HCT116 (cell line): Measurements from ENCODE around the gene ADARB1. TPM values are rescaled to one million over a fixed set of nuclear protein-coding genes. Genes with fewer than 3 reads are reported as not detected.

ENCODE experiments used
- ATAC-seq: fragments of 200-7000 bp; cut with Tn5 transposase; 2 replicates; pipeline ENCODE4 v1.9.1; 2020; ENCODE audit warnings: mild to moderate bottlenecking, moderate library complexity
- BruUV-seq: library from RNA; stranded (reverse); fragments of 400-500 nt; replicated peaks from 2 replicates; lab custom pipeline; 2021; lab: Mats Ljungman, UMichigan
- CTCF ChIA-PET: fragments of 300-600 bp; sonication (Branson Sonifier 250); formaldehyde crosslinking; loops from one replicate; lab custom pipeline; 2021; ENCODE audit warnings: antibody characterized with exemption; lab: Charles Lee
- POLR2A ChIA-PET: fragments of 300-600, 350-600 bp; sonication (Branson Sonifier 250); formaldehyde crosslinking; loops from one replicate; lab custom pipeline; 2021; ENCODE audit warnings: antibody characterized with exemption; lab: Charles Lee
- RAD21 ChIA-PET, 2 experiments: fragments of 300-600 bp; sonication (Branson Sonifier 250); formaldehyde crosslinking; loops; one replicate each; lab custom pipeline; 2023; ENCODE audit warnings: low total read pairs in 2 of 2; ENCODE audit not compliant: uncharacterized antibody in 2 of 2, unreplicated experiment in 2 of 2, low non-redundant PET in 1 of 2; lab: Charles Lee
- DNase-seq: peaks from one replicate; pipeline ENCODE4 v3.0.0-alpha.2; 2010; ENCODE audit warnings: low read depth, low spot score
- H2AFZ ChIP-seq: fragments of 200-600 bp; shearing (Covaris generic), sonication (generic); 2 replicates; pipeline ENCODE4 v1.6.1; 2017; ENCODE audit warnings: low read depth, mixed run types, mixed read lengths, antibody characterized with exemption, low read length; ENCODE audit not compliant: poor library complexity, severe bottlenecking
- H3K27ac ChIP-seq: 2 replicates; pipeline ENCODE4 v1.5.1; 2012; ENCODE audit warnings: low read depth, low read length
- H3K27me3 ChIP-seq: fragments of 200-600 bp; sonication (generic); 2 replicates; pipeline ENCODE4 v1.6.1; 2016; ENCODE audit warnings: mixed run types, low read length, mixed read lengths; ENCODE audit not compliant: insufficient read depth
- H3K36me3 ChIP-seq, 2 experiments: fragments of 200-500 bp in 1 of 2; fragments of 200-600 bp in 1 of 2; sonication (Bioruptor generic) in 1 of 2; sonication (generic) in 1 of 2; 2 replicates each; pipeline versions ENCODE4 v1.5.1 to v1.6.1; 2014 to 2016; ENCODE audit warnings: low read length in 2 of 2, inconsistent platforms in 1 of 2, mixed read lengths in 1 of 2, mixed run types in 1 of 2; ENCODE audit not compliant: insufficient read depth in 2 of 2, control insufficient read depth in 1 of 2
- H3K4me1 ChIP-seq, 2 experiments: fragments of 200-600 bp in 1 of 2; sonication (generic) in 1 of 2; 2 replicates each; pipeline versions ENCODE4 v1.5.1 to v1.6.1; 2012 to 2017; ENCODE audit warnings: low read length in 2 of 2, inconsistent platforms in 1 of 2, mild to moderate bottlenecking in 1 of 2, mixed read lengths in 1 of 2, mixed run types in 1 of 2, moderate library complexity in 1 of 2; ENCODE audit not compliant: insufficient read depth in 2 of 2, control insufficient read depth in 1 of 2
- H3K4me2 ChIP-seq: fragments of 200-600 bp; sonication (generic); 2 replicates; pipeline ENCODE4 v1.6.1; 2017; ENCODE audit warnings: mixed run types, low read length, mixed read lengths
- H3K4me3 ChIP-seq, 2 experiments: fragments of 200-600 bp in 1 of 2; sonication (generic) in 1 of 2; replicated peaks in 1 of 2; 2 replicates each; pipeline ENCODE4 v1.5.1; 2011 to 2016; ENCODE audit warnings: low read length in 2 of 2, control low read depth in 1 of 2, low read depth in 1 of 2, mild to moderate bottlenecking in 1 of 2, mixed read lengths in 1 of 2, mixed run types in 1 of 2
- H3K79me2 ChIP-seq: fragments of 200-600 bp; sonication (generic); 2 replicates; pipeline ENCODE4 v1.6.1; 2017; ENCODE audit warnings: mild to moderate bottlenecking, mixed run types, low read length, moderate library complexity, mixed read lengths; ENCODE audit not compliant: insufficient read depth
- H3K9ac ChIP-seq: fragments of 200-600 bp; sonication (generic); 2 replicates; pipeline ENCODE4 v1.6.1; 2016; ENCODE audit warnings: low read length, mixed read lengths
- H3K9me2 ChIP-seq: fragments of 200-600 bp; sonication (generic), shearing (Covaris generic); 2 replicates; pipeline ENCODE4 v1.6.1; 2017; ENCODE audit warnings: mixed run types, mild to moderate bottlenecking, moderate library complexity; ENCODE audit not compliant: insufficient read depth
- H3K9me3 ChIP-seq, 2 experiments: fragments of 200-500 bp in 1 of 2; fragments of 200-600 bp in 1 of 2; sonication (Bioruptor generic) in 1 of 2; sonication (generic) in 1 of 2; 2 replicates each; pipeline ENCODE4 v1.6.1; 2014 to 2017; ENCODE audit warnings: low read length in 2 of 2, mixed read lengths in 2 of 2, inconsistent platforms in 1 of 2, low read depth in 1 of 2, mild to moderate bottlenecking in 1 of 2, mixed run types in 1 of 2, moderate library complexity in 1 of 2; ENCODE audit not compliant: control insufficient read depth in 1 of 2, insufficient read depth in 1 of 2
- H4K20me1 ChIP-seq: fragments of 200-600 bp; sonication (generic), shearing (Covaris generic); 2 replicates; pipeline ENCODE4 v1.6.1; 2017; ENCODE audit warnings: mixed run types, mild to moderate bottlenecking, moderate library complexity; ENCODE audit not compliant: insufficient read depth
- EGR1 ChIP-seq: IDR thresholded peaks from 2 replicates; pipeline ENCODE4 v1.6.1; 2012; ENCODE audit warnings: low read depth
- ELF1 ChIP-seq: IDR thresholded peaks from 2 replicates; pipeline ENCODE4 v1.6.1; 2012; ENCODE audit warnings: low read depth, borderline replicate concordance
- FOSL1 ChIP-seq: IDR thresholded peaks from 2 replicates; pipeline ENCODE4 v1.6.1; 2012; ENCODE audit warnings: low read depth
- POLR2A ChIP-seq: IDR thresholded peaks from 2 replicates; pipeline ENCODE4 v1.7.0; 2011; ENCODE audit warnings: borderline replicate concordance; ENCODE audit not compliant: insufficient read depth, insufficient read length; ENCODE audit errors: extremely low read depth
- RAD21 ChIP-seq: IDR thresholded peaks from 2 replicates; pipeline ENCODE4 v1.6.1; 2012; ENCODE audit warnings: low read depth, mild to moderate bottlenecking
- SRF ChIP-seq: IDR thresholded peaks from 2 replicates; pipeline ENCODE4 v1.6.1; 2012; ENCODE audit warnings: low read depth
- YY1 ChIP-seq: IDR thresholded peaks from 2 replicates; pipeline ENCODE4 v1.6.1; 2011; ENCODE audit warnings: low read length, low read depth, moderate library complexity, mild to moderate bottlenecking; ENCODE audit not compliant: insufficient replicate concordance; ENCODE audit errors: extremely low read depth
- ZBTB33 ChIP-seq: IDR thresholded peaks from 2 replicates; pipeline ENCODE4 v1.6.1; 2011; ENCODE audit warnings: mild to moderate bottlenecking, low read length, moderate library complexity; ENCODE audit not compliant: insufficient replicate concordance; ENCODE audit errors: extremely low read depth
- ZNF274 ChIP-seq: fragments of 200-500 bp; sonication (Bioruptor generic); IDR thresholded peaks from 2 replicates; pipeline ENCODE4 v1.6.1; 2014; ENCODE audit warnings: mild to moderate bottlenecking, low read depth, low read length, inconsistent platforms
- intact Hi-C: fragments of 100-400 bp; cut with micrococcal nuclease; formaldehyde crosslinking; loops from 2 replicates; pipeline ENCODE4 v1.10.0; 2022
- total RNA-seq: library from RNA; stranded (reverse); gene quantifications from one replicate; pipeline ENCODE4 v1.2.1, GENCODE V29; 2021; ENCODE audit not compliant: unreplicated experiment
- TF ChIP-seq, protein P1 (sequence below): IDR thresholded peaks from 2 replicates; pipeline ENCODE4 v1.6.1; 2012; ENCODE audit warnings: low read depth
- TF ChIP-seq, protein P2 (sequence below), 3 experiments: fragments of 200-600 bp in 1 of 3; sonication (generic) in 1 of 3; IDR thresholded peaks in 2 of 3; conservative IDR thresholded peaks in 1 of 3; 2 replicates each; pipeline ENCODE4 v1.5.1; 2012 to 2017; ENCODE audit warnings: low read depth in 2 of 3, low read length in 2 of 3, antibody characterized with exemption in 1 of 3, borderline replicate concordance in 1 of 3, control low read depth in 1 of 3, mild to moderate bottlenecking in 1 of 3, mixed read lengths in 1 of 3, mixed run types in 1 of 3, moderate library complexity in 1 of 3; ENCODE audit not compliant: insufficient read depth in 1 of 3

ADARB1 gene
- total RNA-seq, 1 experiment from 2014 or later, result 13.5 TPM

DNA sequence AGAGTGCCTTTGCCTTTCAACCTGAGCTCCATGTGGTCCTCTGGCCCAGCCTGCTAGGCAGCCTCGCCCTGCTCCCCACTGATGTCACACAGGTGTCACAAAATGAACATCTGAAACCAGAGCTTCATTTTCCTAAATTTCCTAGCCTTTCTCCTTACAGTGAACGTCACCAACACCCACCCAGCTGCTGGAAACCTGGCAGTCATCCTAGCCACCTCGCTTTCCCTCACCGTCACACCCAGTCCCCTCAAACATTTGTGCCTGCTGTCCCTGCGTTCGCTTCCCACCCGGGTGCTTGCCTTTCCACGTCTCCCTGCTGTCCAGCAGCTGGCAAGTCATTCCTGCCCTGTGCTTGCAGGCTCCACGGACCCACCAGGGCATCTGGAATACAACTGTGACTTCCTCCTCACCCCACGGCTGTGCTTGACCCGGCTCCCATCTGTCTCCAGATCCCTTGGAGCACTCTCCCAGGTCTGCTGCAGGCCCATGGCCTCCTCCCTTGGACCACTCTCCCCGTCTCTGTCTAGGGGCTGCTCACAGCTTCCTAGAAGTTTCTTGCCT, 23.5 kb downstream of the ADARB1 start (continued):
- TF ChIP-seq, protein P1, sequence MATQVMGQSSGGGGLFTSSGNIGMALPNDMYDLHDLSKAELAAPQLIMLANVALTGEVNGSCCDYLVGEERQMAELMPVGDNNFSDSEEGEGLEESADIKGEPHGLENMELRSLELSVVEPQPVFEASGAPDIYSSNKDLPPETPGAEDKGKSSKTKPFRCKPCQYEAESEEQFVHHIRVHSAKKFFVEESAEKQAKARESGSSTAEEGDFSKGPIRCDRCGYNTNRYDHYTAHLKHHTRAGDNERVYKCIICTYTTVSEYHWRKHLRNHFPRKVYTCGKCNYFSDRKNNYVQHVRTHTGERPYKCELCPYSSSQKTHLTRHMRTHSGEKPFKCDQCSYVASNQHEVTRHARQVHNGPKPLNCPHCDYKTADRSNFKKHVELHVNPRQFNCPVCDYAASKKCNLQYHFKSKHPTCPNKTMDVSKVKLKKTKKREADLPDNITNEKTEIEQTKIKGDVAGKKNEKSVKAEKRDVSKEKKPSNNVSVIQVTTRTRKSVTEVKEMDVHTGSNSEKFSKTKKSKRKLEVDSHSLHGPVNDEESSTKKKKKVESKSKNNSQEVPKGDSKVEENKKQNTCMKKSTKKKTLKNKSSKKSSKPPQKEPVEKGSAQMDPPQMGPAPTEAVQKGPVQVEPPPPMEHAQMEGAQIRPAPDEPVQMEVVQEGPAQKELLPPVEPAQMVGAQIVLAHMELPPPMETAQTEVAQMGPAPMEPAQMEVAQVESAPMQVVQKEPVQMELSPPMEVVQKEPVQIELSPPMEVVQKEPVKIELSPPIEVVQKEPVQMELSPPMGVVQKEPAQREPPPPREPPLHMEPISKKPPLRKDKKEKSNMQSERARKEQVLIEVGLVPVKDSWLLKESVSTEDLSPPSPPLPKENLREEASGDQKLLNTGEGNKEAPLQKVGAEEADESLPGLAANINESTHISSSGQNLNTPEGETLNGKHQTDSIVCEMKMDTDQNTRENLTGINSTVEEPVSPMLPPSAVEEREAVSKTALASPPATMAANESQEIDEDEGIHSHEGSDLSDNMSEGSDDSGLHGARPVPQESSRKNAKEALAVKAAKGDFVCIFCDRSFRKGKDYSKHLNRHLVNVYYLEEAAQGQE, result no peak
- TF ChIP-seq YY1, result no peak
- no peak for TF ChIP-seq FOSL1

- peak; percentile 76 for ATAC-seq
- intact Hi-C loops, result no loop called here
- H3K36me3 ChIP-seq, result no peaks in the 10 kb centered on the region
- CTCF ChIA-PET, result interaction anchor here (0.7 to 3.0 kb wide), 5 partner anchors 18 to 40 kb away, joined by 3 to 19 read pairs (median 4); no protein-coding TSS in a partner anchor
- peaks cover 12 to 15% of the 10 kb centered on the region in 2 experiments for H3K4me1 ChIP-seq
- no peak for DNase-seq
- no peak overlapping the region for H3K4me3 ChIP-seq
- H3K9me2 ChIP-seq, result no peaks in the 10 kb centered on the region
- H3K27me3 ChIP-seq, result no peaks in the 10 kb centered on the region
- BruUV-seq, result no TSS peak
- RAD21 ChIA-PET, result interaction anchor here in 1 of 2 experiments (1.0 kb wide), 1 partner anchor 29 kb away, joined by 3 read pairs; no protein-coding TSS in a partner anchor
- no peaks in the 10 kb centered on the region for H4K20me1 ChIP-seq
- no peak overlapping the region for H3K4me2 ChIP-seq
- H3K9me3 ChIP-seq, result no peaks in the 10 kb centered on the region
- POLR2A ChIA-PET, result no interaction called here
- TF ChIP-seq, protein P2, sequence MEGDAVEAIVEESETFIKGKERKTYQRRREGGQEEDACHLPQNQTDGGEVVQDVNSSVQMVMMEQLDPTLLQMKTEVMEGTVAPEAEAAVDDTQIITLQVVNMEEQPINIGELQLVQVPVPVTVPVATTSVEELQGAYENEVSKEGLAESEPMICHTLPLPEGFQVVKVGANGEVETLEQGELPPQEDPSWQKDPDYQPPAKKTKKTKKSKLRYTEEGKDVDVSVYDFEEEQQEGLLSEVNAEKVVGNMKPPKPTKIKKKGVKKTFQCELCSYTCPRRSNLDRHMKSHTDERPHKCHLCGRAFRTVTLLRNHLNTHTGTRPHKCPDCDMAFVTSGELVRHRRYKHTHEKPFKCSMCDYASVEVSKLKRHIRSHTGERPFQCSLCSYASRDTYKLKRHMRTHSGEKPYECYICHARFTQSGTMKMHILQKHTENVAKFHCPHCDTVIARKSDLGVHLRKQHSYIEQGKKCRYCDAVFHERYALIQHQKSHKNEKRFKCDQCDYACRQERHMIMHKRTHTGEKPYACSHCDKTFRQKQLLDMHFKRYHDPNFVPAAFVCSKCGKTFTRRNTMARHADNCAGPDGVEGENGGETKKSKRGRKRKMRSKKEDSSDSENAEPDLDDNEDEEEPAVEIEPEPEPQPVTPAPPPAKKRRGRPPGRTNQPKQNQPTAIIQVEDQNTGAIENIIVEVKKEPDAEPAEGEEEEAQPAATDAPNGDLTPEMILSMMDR (IDR thresholded peaks at IDR 0.05 in 2 of 3, conservative IDR thresholded peaks at IDR 0.05 in 1 of 3; ENCODE audit: borderline replicate concordance in 1 of 3, insufficient read depth in 1 of 3, low read depth in 2 of 3, low read length in 2 of 3), result peak; percentile 11 to 70 (median 64); a peak in 4 of 6 replicates
- no peak for TF ChIP-seq ZNF274
- no peak for TF ChIP-seq POLR2A
- TF ChIP-seq ZBTB33, result no peak
- TF ChIP-seq EGR1, result no peak
- no peak for TF ChIP-seq RAD21
- no peak for TF ChIP-seq ELF1
- no peak for TF ChIP-seq SRF
- TF ChIP-seq, all 23 proteins: peak for 1
- Histone ChIP-seq H2AFZ (no peak overlapping the region), H3K27ac (no peak overlapping the region), H3K9ac (no peak overlapping the region), H3K79me2 (peaks cover 3% of the 10 kb centered on the region; the same call in 1 of the 2 replicates)
Observed at GRCh38 chr21:45098867-45099266, 24.5 kb downstream of the ADARB1 start.
